PFSK-1 (cell line): Measurements from ENCODE around the gene GPATCH8.

Experiments used
- FOXP2 ChIP-seq: optimal IDR thresholded peaks from 2 replicates; pipeline ENCODE3; 2011; ENCODE audit warnings: borderline replicate concordance, control low read depth, inconsistent platforms; ENCODE audit not compliant: insufficient read depth; ENCODE audit errors: extremely low read length, extremely low read depth
- POLR2AphosphoS5 ChIP-seq: IDR thresholded peaks from 2 replicates; pipeline ENCODE4 v1.6.1; 2012; ENCODE audit warnings: low read depth, mild to moderate bottlenecking, control low read depth, low read length, moderate library complexity
- SIN3A ChIP-seq: IDR thresholded peaks from 2 replicates; pipeline ENCODE4 v1.6.1; 2012; ENCODE audit warnings: mild to moderate bottlenecking, low read length, moderate library complexity, borderline replicate concordance; ENCODE audit not compliant: insufficient read depth
- TAF1 ChIP-seq: IDR thresholded peaks from 2 replicates; pipeline ENCODE4 v1.6.1; 2012; ENCODE audit warnings: low read length, control low read depth, borderline replicate concordance; ENCODE audit not compliant: insufficient read depth
- TF ChIP-seq, protein P1 (sequence below), 2 experiments: IDR thresholded peaks; 2 replicates each; pipeline versions ENCODE4 v1.6.1 to v1.8.0; 2011 to 2012; ENCODE audit warnings: low read depth in 2 of 2, low read length in 2 of 2, control low read depth in 1 of 2, inconsistent platforms in 1 of 2, mild to moderate bottlenecking in 1 of 2, moderate library complexity in 1 of 2; ENCODE audit not compliant: insufficient read depth in 1 of 2

DNA sequence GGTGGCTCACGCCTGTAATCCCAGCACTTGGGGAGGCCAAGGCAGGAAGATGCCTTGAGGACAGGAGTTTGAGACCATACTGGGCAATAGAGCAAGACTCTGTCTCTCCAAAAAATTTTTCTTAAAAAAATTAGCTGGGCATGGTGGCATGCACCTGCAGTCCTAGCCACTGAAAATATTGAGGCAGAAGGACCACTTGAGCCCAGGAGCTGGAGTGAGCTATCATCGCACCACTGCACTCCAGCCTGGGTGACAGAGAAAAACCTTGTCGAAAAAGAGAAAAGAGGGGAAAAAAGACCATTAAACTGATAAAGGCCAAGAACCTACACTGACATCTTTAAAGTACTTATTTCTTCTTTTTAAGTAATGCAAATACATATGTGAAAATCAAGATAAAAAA, 60.4 kb downstream of the GPATCH8 start:
- TF ChIP-seq POLR2AphosphoS5 (no peak), SIN3A (no peak), TAF1 (no peak), FOXP2 (no peak)
- TF ChIP-seq, protein P1, sequence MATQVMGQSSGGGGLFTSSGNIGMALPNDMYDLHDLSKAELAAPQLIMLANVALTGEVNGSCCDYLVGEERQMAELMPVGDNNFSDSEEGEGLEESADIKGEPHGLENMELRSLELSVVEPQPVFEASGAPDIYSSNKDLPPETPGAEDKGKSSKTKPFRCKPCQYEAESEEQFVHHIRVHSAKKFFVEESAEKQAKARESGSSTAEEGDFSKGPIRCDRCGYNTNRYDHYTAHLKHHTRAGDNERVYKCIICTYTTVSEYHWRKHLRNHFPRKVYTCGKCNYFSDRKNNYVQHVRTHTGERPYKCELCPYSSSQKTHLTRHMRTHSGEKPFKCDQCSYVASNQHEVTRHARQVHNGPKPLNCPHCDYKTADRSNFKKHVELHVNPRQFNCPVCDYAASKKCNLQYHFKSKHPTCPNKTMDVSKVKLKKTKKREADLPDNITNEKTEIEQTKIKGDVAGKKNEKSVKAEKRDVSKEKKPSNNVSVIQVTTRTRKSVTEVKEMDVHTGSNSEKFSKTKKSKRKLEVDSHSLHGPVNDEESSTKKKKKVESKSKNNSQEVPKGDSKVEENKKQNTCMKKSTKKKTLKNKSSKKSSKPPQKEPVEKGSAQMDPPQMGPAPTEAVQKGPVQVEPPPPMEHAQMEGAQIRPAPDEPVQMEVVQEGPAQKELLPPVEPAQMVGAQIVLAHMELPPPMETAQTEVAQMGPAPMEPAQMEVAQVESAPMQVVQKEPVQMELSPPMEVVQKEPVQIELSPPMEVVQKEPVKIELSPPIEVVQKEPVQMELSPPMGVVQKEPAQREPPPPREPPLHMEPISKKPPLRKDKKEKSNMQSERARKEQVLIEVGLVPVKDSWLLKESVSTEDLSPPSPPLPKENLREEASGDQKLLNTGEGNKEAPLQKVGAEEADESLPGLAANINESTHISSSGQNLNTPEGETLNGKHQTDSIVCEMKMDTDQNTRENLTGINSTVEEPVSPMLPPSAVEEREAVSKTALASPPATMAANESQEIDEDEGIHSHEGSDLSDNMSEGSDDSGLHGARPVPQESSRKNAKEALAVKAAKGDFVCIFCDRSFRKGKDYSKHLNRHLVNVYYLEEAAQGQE (IDR thresholded peaks at IDR 0.05; ENCODE audit: insufficient read depth in 1 of 2, low read depth in 2 of 2, low read length in 2 of 2), result no peak
